ENCODE data around the gene GALK1.

GALK1 gene

DNA sequence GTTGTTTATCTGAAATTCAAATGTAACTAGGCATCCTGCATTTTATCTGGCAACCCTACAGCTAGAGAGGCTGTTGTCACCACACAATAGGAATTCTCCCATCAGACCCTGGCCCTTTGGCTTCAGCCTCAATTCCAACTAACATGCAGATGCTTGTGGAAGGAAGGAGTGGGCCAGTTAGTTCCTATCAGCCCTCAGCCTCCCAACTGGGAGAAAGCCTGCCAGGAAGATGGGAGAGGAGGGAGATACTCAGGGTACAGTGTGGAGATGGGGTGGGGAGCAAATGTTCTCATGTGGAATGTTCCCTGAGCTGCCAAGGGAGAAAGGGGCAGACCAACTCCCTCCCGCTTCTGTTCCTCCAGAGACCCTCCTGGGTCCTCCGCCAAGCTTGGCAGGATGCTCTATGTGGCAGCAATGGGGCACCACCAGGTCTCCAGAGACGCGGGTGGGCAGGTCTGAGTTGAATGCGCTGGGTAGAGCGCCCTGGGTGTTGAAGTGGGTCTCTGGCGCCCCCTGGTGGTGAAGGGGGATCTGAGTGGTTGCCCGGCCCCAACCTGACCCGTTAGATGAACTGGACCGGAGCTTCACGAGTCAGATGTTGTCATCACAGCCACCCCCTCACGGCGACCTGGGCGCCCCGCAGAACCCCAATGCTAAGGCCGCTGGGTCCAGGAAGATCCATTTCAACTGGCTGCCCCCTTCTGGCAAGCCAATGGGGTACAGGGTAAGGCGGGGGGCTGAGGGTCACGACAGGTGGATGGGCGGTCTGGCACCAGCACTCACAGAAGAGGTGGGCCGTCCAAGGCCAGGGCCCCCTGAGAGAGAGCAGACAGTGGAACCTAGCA, 15.2 kb downstream of the GALK1 start:
- DNase-seq: no peak

DNA sequence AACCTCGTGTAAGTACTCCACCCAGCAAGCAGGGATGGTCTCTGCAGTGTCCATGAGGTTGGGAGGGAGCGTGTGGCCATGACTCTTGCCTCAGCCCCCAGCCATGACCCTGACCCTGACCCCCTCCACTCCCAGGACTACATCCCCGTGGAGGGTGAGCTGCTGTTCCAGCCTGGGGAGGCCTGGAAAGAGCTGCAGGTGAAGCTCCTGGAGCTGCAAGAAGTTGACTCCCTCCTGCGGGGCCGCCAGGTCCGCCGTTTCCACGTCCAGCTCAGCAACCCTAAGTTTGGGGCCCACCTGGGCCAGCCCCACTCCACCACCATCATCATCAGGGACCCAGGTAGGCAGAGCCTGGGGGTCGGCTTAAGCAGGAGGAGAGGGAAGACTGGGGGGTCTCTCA, 16.3 kb downstream of the GALK1 start:
- DNase-seq: no peak

DNA sequence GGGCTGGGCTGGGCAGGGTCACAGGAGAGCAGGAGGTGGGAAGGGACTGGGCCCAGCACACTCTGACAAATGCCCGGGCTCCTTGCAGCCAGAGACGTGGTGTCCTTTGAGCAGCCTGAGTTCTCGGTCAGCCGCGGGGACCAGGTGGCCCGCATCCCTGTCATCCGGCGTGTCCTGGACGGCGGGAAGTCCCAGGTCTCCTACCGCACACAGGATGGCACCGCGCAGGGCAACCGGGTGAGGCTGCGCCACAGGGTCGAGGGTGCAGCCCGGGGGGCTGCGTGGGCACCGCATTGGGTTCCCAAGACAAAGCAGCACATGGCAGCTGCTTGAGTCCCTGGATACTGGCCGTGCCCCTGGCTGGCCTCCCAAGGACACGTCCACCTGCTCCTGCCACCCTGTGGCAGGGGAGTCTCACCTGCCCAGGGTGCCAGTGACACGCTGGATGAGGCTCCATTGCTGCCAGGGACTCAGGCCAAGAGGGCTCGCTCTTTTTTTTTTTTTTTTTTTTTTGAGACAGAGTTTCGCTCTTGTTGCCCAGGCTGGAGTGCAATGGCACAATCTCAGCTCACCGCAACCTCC, 21.3 kb downstream of the GALK1 start:
- DNase-seq: no peak

GRCh38 chr17:75742337-75742736, 22.7 kb downstream of the GALK1 start:
- no peak for DNase-seq

DNA sequence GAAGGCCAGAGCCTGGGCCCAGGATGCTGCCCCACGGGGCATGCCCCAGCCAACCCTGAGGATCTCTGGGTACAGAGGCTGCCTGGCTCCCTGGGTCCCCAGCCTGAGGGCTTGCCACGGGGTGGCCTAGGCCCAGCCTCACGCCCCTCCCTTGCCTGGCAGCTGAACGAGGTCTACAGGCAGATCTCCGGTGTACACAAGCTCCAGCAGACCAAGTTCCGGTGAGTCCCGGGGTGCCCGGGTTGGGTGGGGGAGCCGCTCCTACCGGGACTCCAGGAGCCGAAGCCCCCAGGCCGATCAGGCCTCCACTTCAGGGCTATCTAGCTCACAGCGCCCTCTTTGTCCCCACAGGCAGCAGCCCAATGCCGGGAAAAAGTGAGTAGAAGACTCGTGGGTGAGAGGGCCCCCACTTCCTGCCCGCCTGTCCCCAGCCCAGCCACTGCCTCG, 24.3 kb downstream of the GALK1 start:
- no peak for DNase-seq

DNA sequence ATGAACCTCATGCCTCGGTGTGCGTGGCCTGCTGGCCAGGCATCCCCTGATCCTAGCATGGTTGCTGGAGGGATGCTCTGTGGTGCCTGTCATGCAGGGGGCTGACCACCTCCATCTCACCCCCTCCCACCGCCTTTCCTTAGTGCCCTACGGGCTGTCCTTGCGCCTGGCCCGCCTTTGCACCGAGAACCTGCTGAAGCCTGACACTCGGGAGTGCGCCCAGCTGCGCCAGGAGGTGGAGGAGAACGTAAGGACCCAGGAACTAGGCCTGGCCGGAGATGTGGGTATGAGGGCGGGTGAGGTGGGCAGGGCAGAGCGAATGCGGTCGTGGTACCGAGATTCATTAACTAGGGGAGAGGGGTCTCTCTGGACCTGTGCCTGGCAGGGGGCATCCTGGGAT, 24.8 kb downstream of the GALK1 start:
- DNase-seq: no peak

- no peak for DNase-seq
These were observed 25.2 kb downstream of the GALK1 start for GRCh38 chr17:75739801-75740200.

DNA sequence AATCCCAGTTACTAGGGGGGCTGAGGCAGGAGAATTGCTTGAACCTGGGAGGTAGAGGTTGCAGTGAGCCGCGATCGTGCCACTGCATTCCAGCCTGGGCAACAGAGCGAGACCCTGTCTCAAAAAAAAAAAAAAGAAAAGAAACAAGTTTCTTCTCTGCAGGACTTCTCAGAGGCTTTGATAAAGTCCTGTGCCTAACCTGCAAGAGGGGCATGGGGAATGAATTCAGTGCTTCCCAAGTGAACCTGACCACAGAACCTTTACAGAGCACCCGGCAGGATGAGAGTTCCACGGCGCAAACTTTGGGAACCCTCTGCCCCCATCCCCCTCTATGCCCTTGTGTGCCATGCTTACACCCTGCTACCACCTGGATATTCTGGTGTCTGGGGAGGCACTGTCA, 25.8 kb downstream of the GALK1 start:
- DNase-seq: no peak

- no peak for DNase-seq
These were observed 26.7 kb downstream of the GALK1 start for GRCh38 chr17:75738218-75738802.

DNA sequence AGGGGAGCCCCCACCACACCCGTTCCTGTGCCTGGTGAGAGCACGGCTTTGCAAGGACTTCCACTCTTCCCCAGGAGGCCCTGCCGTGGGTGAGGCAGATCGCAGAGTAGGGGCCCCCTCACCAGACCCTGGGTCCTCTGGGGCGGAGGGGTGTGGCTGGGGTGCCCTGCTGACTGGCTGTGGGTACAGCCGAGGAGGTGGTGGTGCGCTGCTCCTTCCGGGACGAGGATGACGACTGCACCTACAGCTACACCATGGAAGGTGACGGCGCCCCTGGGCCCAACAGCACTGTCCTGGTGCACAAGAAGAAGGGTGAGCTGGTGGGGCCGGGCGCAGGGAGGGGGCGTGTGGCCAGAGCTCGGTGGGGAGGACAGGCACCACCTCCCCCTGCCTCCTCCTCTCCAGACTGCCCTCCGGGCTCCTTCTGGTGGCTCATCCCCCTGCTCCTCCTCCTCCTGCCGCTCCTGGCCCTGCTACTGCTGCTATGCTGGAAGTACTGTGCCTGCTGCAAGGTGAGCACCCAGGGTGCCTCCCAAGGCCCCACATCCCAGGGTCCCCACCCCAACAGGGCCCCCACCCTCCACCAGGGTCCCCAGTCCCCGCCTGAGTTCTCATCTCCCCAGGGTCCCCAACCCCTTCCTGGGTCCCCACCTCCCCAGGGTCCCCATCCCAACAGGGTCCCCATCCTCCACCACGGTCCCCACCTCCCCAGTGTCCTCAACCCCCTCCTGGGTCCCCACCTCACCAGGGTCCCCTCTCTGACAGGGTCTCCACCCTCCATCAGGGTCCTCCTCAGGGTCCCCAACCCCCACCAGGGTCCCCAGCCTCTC, 27.6 kb downstream of the GALK1 start:
- DNase-seq: no peak

GRCh38 chr17:75736173-75736835, 28.7 kb downstream of the GALK1 start:
- no peak for DNase-seq

GRCh38 chr17:75734674-75735294, 30.2 kb downstream of the GALK1 start:
- DNase-seq: no peak

- no peak for DNase-seq
These were observed 31.5 kb downstream of the GALK1 start for GRCh38 chr17:75733471-75733870.

- no peak for DNase-seq
These were observed 33.1 kb downstream of the GALK1 start for GRCh38 chr17:75731716-75732498.

- DNase-seq: no peak
These were observed 33.8 kb downstream of the GALK1 start for GRCh38 chr17:75731086-75731715.

DNA sequence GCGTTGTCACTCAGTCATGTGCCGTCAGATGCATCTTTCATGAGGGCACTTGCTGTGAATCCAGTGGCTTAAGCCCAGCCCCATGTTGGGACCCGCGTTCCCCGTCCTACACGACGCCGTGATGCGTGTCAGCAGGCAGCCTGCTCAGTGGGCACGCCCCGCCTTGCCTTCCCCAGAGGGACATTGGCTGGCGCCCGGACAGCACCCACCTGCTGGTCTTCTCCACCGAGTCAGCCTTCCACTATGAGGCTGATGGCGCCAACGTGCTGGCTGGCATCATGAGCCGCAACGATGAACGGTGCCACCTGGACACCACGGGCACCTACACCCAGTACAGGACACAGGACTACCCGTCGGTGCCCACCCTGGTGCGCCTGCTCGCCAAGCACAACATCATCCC, 34.9 kb downstream of the GALK1 start:
- no peak for DNase-seq

GRCh38 chr17:75729351-75729750, 35.6 kb downstream of the GALK1 start:
- no peak for DNase-seq

DNA sequence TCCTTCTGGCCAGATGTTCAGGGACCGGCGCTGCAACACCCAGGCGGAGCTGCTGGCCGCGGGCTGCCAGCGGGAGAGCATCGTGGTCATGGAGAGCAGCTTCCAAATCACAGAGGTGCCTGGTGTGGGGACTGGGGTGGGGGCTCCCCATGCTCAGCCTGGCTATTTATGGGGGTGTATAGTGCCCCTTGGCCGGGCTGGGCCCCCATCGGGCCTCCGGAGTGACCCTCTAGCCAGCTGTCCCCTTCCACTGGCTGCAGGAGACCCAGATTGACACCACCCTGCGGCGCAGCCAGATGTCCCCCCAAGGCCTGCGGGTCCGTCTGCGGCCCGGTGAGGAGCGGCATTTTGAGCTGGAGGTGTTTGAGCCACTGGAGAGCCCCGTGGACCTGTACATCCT, 37.6 kb downstream of the GALK1 start:
- DNase-seq: no peak

GRCh38 chr17:75725504-75725903, 39.5 kb downstream of the GALK1 start:
- DNase-seq: no peak

DNA sequence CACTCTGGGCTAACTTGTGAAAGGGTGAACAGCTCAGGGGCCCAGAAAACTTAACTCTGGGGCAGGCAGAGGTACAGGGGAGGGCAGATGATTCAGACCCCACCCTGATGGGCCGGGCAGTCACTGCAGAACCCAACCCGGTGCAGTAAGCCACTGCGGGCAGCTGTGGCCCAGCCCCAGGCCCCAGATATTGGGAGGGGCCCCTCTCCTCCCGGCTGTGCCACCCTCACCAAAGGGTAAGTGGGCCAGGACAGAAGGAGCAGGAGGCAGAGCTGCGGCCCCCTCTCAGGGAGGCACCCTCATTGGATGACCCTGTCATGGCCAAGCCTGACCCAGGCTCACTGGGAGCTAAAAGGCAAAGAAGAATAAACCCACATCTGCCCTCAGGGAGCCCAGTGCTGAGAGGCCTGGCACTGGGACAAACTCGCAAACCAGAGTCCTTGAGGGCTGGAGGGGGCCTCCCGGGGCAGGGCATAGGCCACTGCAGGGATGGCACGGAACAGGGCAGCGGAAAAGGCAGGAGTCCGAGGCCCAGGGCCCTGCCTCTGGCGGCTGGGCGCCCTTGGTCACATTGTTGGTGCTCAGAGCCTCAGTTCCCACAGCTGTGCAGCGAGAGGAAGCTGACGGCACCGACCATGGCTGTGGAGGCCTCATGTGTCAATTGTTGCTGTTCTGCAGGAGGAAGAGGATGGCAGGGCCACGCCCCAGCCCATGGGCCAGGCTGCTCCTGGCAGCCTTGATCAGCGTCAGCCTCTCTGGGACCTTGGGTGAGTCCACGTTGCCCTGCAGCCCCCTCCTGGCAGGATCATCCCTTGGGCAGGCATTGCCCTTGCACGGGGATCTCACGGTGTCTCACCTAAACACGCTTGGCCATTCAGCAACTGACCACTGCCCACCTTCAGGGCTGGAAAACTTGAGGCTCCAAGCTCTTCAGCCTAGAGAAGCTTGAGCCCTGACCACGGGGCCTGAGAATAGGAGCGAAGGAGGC, 40.7 kb downstream of the GALK1 start:
- no peak for DNase-seq
